ENCODE measurements around the gene CREB3. TPM values are rescaled to one million over a fixed set of nuclear protein-coding genes. Genes with fewer than 3 reads are reported as not detected.

CREB3 gene
- total and polyA plus RNA-seq, 9 of the 15 experiments (the other 6 are each of a cell fraction or from before 2014, with no cell fraction given) = 5.7 to 18.3 (median 14.9) TPM

DNA sequence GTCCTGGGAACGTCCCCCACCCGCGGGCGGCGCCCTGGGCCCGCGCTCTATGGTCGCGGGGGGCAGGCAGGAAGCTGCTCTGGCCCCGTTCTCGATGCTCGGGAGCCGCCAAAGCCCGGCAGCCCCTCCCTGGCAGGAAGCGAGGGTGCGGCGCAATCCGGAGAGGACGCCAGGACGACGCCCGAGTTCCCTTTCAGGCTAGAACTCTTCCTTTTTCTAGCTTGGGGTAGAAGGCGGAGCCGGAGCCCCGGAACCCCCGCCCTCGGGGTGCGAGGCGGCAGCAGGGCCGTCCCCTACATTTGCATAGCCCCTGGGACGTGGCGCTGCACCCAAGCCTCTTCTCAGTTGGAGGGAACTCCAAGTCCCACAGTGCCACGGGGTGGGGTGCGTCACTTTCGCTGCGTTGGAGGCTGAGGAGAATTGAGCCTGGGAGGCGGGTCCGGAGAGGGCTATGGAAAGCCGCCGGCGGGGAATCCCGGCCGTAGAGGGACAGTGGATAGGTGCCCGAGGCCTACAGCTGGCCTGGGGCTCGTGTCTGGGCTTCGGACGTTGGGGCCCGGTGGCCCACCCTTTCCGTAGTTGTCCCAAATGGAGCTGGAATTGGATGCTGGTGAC, at the start of gene CREB3, which contains the start of gene TLN1 (continued):
- TF ChIP-seq NCOA2 (IDR thresholded peaks at IDR 0.05; ENCODE audit: partially characterized antibody in 2 of 2) (no peak), HDAC3 (IDR thresholded peaks at IDR 0.05; ENCODE audit: borderline replicate concordance, partially characterized antibody) (no peak), PTBP1 (IDR thresholded peaks at IDR 0.05; ENCODE audit: low read depth, low read length) (no peak), CHCHD3 (CRISPR knock-in tag; IDR thresholded peaks at IDR 0.05) (no peak), FOXP1 (CRISPR knock-in tag; IDR thresholded peaks at IDR 0.05) (0 out of 2 replicates have a peak, but pooled peaks have one; percentile 24), HEY1 (CRISPR knock-in tag; IDR thresholded peaks at IDR 0.05; ENCODE audit: borderline replicate concordance) (no peak), ZNF274 (IDR thresholded peaks at IDR 0.05; ENCODE audit: borderline replicate concordance, low read depth, low read length) (no peak), JUND (IDR thresholded peaks at IDR 0.05; ENCODE audit: borderline replicate concordance, low read depth, low read length) (no peak), JUND (tag; IDR thresholded peaks at IDR 0.05; ENCODE audit: borderline replicate concordance, low read depth, low read length) (peak; percentile 57; the same call in 1 of the 3 replicates), NCOR1 (IDR thresholded peaks at IDR 0.05) (no peak; the same call in 1 of the 2 replicates), PHF21A (IDR thresholded peaks at IDR 0.05; ENCODE audit: borderline replicate concordance, low read depth) (no peak), PHF8 (IDR thresholded peaks at IDR 0.05; ENCODE audit: borderline replicate concordance, low read length) (peak; percentile 55; the same call in 1 of the 2 replicates)
- TF ChIP-seq, protein P1, sequence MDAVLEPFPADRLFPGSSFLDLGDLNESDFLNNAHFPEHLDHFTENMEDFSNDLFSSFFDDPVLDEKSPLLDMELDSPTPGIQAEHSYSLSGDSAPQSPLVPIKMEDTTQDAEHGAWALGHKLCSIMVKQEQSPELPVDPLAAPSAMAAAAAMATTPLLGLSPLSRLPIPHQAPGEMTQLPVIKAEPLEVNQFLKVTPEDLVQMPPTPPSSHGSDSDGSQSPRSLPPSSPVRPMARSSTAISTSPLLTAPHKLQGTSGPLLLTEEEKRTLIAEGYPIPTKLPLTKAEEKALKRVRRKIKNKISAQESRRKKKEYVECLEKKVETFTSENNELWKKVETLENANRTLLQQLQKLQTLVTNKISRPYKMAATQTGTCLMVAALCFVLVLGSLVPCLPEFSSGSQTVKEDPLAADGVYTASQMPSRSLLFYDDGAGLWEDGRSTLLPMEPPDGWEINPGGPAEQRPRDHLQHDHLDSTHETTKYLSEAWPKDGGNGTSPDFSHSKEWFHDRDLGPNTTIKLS (IDR thresholded peaks at IDR 0.05; ENCODE audit: borderline replicate concordance, low read depth) = peak; percentile 98
- TF ChIP-seq, protein P2, sequence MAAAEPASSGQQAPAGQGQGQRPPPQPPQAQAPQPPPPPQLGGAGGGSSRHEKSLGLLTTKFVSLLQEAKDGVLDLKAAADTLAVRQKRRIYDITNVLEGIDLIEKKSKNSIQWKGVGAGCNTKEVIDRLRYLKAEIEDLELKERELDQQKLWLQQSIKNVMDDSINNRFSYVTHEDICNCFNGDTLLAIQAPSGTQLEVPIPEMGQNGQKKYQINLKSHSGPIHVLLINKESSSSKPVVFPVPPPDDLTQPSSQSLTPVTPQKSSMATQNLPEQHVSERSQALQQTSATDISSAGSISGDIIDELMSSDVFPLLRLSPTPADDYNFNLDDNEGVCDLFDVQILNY (CRISPR knock-in tag; IDR thresholded peaks at IDR 0.05) = no peak
- TF ChIP-seq, protein P3, sequence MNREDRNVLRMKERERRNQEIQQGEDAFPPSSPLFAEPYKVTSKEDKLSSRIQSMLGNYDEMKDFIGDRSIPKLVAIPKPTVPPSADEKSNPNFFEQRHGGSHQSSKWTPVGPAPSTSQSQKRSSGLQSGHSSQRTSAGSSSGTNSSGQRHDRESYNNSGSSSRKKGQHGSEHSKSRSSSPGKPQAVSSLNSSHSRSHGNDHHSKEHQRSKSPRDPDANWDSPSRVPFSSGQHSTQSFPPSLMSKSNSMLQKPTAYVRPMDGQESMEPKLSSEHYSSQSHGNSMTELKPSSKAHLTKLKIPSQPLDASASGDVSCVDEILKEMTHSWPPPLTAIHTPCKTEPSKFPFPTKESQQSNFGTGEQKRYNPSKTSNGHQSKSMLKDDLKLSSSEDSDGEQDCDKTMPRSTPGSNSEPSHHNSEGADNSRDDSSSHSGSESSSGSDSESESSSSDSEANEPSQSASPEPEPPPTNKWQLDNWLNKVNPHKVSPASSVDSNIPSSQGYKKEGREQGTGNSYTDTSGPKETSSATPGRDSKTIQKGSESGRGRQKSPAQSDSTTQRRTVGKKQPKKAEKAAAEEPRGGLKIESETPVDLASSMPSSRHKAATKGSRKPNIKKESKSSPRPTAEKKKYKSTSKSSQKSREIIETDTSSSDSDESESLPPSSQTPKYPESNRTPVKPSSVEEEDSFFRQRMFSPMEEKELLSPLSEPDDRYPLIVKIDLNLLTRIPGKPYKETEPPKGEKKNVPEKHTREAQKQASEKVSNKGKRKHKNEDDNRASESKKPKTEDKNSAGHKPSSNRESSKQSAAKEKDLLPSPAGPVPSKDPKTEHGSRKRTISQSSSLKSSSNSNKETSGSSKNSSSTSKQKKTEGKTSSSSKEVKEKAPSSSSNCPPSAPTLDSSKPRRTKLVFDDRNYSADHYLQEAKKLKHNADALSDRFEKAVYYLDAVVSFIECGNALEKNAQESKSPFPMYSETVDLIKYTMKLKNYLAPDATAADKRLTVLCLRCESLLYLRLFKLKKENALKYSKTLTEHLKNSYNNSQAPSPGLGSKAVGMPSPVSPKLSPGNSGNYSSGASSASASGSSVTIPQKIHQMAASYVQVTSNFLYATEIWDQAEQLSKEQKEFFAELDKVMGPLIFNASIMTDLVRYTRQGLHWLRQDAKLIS (CRISPR knock-in tag; IDR thresholded peaks at IDR 0.05) = 0 out of 2 replicates have a peak, but pooled peaks have one; percentile 51
- TF ChIP-seq, protein P4, sequence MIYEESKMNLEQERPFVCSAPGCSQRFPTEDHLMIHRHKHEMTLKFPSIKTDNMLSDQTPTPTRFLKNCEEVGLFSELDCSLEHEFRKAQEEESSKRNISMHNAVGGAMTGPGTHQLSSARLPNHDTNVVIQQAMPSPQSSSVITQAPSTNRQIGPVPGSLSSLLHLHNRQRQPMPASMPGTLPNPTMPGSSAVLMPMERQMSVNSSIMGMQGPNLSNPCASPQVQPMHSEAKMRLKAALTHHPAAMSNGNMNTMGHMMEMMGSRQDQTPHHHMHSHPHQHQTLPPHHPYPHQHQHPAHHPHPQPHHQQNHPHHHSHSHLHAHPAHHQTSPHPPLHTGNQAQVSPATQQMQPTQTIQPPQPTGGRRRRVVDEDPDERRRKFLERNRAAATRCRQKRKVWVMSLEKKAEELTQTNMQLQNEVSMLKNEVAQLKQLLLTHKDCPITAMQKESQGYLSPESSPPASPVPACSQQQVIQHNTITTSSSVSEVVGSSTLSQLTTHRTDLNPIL (CRISPR knock-in tag; IDR thresholded peaks at IDR 0.05) = no peak
